ENCODE data around the gene USP6NL.

USP6NL gene

DNA sequence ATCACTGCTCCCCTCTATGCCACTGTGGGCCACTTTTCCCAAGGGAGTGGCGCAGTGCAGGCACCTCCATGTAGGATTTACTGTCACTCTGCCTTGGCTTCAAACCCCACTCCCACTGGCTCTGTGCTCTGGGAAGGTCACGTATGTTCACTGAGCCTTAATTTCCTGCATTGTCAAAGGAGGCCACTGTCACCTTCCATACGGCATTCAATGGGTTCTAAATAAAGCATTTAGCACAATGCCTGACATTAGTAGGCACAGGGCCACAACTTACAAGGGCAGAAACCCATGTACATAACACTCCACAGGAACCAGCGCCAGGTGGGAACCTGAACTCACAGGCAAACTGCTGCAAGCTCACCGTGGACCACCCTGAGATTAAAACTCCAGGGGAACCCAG lies 196.4 kb downstream of the USP6NL start:
- TF ChIP-seq, protein P1, sequence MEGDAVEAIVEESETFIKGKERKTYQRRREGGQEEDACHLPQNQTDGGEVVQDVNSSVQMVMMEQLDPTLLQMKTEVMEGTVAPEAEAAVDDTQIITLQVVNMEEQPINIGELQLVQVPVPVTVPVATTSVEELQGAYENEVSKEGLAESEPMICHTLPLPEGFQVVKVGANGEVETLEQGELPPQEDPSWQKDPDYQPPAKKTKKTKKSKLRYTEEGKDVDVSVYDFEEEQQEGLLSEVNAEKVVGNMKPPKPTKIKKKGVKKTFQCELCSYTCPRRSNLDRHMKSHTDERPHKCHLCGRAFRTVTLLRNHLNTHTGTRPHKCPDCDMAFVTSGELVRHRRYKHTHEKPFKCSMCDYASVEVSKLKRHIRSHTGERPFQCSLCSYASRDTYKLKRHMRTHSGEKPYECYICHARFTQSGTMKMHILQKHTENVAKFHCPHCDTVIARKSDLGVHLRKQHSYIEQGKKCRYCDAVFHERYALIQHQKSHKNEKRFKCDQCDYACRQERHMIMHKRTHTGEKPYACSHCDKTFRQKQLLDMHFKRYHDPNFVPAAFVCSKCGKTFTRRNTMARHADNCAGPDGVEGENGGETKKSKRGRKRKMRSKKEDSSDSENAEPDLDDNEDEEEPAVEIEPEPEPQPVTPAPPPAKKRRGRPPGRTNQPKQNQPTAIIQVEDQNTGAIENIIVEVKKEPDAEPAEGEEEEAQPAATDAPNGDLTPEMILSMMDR (IDR thresholded peaks at IDR 0.05; ENCODE audit: extremely low read depth, missing control alignments) = no peak

GRCh38 chr10:11414314-11415038 lies 197.0 kb downstream of the USP6NL start:
- DNase-seq (ENCODE audit: low spot score) = no peak
- TF ChIP-seq, protein P1 (IDR thresholded peaks at IDR 0.05; ENCODE audit: extremely low read depth, missing control alignments) = no peak

More for the DNA sequence above, 196.4 kb downstream of the USP6NL start:
- no peak for DNase-seq (ENCODE audit: low spot score)

GRCh38 chr10:11411926-11412545 lies 199.4 kb downstream of the USP6NL start:
- TF ChIP-seq, protein P1 (IDR thresholded peaks at IDR 0.05; ENCODE audit: extremely low read depth, missing control alignments) = peak; percentile 16
- no peak for DNase-seq (ENCODE audit: low spot score)

DNA sequence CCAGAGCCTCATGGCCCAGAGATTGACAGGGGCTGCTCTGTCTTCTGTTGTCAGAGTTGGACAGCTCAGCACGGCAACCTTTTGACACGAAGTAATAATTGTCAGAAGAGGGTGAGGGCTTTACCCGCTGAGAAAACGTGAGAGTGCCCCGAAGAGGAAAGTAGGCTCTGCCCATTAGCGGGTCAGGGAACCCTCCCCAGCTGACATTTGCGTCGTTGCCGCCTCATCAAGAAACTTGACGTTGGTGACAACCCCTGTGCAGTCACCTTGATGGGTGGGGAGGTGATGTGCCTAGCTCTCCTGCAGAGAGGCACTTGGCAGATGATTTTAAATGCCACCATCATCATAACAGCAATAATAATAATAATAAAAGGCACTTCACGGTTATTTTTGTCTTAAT lies 202.1 kb downstream of the USP6NL start:
- DNase-seq (ENCODE audit: low spot score) = no peak
- TF ChIP-seq, protein P1 (IDR thresholded peaks at IDR 0.05; ENCODE audit: extremely low read depth, missing control alignments) = no peak

- DNase-seq (ENCODE audit: low spot score) = no peak
- TF ChIP-seq, protein P1 (IDR thresholded peaks at IDR 0.05; ENCODE audit: extremely low read depth, missing control alignments) = no peak
Observed at GRCh38 chr10:11407939-11408338, 203.5 kb downstream of the USP6NL start.

- TF ChIP-seq, protein P1 (IDR thresholded peaks at IDR 0.05; ENCODE audit: extremely low read depth, missing control alignments) = no peak
- DNase-seq (ENCODE audit: low spot score) = no peak
Observed at GRCh38 chr10:11406746-11407145, 204.7 kb downstream of the USP6NL start.

- DNase-seq (ENCODE audit: low spot score) = no peak
- TF ChIP-seq, protein P1 (IDR thresholded peaks at IDR 0.05; ENCODE audit: extremely low read depth, missing control alignments) = no peak
Observed at GRCh38 chr10:11404901-11405300, 206.5 kb downstream of the USP6NL start.
